ENCODE measurements around the gene AP5B1. TPM values are rescaled to one million over a fixed set of nuclear protein-coding genes. Genes with fewer than 3 reads are reported as not detected.

The AP5B1 gene
- total RNA-seq, 1 donor = 11.5 TPM

DNA sequence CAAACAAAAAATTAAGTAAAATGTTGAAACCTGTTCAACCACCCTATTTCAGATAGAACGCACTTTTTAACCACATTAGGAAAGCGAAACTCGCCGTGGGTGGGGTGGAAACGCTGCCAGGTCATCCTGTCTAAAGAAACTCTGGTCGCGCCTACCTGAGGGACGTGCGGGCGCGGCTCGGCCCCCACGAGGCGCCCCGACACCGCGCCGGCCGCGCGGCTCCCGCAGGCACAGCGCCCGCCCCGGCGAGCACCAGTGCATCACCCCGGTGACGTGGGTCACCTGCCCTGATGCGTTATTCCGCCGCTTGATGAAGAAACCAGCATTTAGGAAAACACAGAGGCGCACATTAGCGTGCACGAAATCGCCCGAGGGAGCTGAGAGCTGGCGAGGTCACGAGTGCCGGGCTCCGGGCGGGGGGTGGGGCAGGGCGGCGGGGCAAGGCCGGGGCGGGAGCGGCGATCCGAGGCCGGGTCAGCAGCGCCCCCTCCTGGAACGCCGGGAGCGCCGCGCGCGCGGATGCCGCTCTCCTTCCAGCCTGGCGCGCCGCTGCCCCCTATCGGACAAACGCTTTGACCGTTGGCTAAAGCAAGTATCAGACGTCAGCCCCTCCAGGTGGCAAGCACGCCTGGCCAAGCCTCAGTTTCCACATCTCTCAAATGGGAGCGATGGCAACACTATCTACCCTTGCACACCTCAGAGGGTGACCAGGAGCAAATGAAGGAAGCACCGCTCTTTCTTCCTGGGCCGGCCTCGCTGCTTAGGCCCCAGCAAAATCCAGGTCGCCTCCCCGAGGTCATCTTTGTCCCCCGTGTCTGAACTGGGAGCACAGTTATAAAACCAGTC, 37.3 kb upstream of the AP5B1 start:
- peak; percentile 85 for DNase-seq (ENCODE audit: low read depth)
- TF ChIP-seq, protein P1, sequence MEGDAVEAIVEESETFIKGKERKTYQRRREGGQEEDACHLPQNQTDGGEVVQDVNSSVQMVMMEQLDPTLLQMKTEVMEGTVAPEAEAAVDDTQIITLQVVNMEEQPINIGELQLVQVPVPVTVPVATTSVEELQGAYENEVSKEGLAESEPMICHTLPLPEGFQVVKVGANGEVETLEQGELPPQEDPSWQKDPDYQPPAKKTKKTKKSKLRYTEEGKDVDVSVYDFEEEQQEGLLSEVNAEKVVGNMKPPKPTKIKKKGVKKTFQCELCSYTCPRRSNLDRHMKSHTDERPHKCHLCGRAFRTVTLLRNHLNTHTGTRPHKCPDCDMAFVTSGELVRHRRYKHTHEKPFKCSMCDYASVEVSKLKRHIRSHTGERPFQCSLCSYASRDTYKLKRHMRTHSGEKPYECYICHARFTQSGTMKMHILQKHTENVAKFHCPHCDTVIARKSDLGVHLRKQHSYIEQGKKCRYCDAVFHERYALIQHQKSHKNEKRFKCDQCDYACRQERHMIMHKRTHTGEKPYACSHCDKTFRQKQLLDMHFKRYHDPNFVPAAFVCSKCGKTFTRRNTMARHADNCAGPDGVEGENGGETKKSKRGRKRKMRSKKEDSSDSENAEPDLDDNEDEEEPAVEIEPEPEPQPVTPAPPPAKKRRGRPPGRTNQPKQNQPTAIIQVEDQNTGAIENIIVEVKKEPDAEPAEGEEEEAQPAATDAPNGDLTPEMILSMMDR (IDR thresholded peaks at IDR 0.05; ENCODE audit: insufficient read depth, low read length) = peak; percentile 91
- peak overlapping the region; percentile 81 for H3K4me3 ChIP-seq (ENCODE audit: low read depth, low read length)

DNA sequence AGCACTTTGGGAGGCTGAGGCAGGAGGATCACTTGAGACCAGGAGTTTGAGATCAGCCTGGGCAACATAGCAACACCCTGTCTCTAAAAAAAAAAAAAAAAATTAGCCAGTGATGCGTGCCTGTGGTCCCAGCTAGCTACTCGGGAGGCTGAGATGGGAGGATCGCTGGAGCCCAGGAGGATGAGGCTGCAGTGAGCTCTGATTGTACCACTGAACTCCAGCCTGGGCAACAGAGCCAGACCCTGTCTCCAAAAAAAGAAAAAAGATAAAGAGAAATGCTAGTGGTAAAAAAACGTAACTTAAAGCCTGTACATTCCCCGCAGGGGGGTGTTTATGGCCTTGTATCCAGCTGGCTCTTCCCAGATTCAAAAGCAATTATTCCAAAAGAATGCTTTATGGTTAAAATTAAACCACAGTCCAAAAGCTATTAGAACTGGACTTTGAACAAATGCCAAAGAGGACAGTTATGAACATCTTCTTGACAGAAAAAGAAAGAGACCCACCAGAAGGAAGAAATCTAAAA, 36.6 kb upstream of the AP5B1 start:
- peak; percentile 27 for DNase-seq (ENCODE audit: low read depth)
- TF ChIP-seq, protein P1 (IDR thresholded peaks at IDR 0.05; ENCODE audit: insufficient read depth, low read length) = no peak

DNA sequence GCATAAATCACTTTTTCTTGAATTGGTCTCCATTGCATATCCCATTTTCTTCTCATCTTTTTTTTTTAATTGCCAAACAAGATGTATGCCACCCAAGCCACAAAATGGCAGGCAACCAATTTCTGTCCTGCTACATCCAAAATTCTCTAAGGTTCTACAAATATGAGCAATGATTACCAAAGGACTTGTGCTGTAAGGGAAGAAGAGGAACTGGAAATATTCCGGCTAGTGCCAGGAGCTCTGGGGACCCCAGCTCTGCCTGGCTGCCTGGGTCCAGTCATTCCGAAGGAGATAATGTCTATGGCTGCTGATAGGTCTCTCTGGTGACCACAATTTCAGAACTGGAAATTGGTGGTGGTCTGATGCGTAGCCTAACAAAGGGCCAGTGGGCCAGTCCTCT, 35.9 kb upstream of the AP5B1 start:
- no peak for DNase-seq (ENCODE audit: low read depth)
- TF ChIP-seq, protein P1 (IDR thresholded peaks at IDR 0.05; ENCODE audit: insufficient read depth, low read length) = no peak
- H3K4me3 ChIP-seq (ENCODE audit: low read depth, low read length) = no peak overlapping the region

More for the DNA sequence above, 36.6 kb upstream of the AP5B1 start:
- H3K4me3 ChIP-seq (ENCODE audit: low read depth, low read length) = peak overlapping the region; percentile 81

DNA sequence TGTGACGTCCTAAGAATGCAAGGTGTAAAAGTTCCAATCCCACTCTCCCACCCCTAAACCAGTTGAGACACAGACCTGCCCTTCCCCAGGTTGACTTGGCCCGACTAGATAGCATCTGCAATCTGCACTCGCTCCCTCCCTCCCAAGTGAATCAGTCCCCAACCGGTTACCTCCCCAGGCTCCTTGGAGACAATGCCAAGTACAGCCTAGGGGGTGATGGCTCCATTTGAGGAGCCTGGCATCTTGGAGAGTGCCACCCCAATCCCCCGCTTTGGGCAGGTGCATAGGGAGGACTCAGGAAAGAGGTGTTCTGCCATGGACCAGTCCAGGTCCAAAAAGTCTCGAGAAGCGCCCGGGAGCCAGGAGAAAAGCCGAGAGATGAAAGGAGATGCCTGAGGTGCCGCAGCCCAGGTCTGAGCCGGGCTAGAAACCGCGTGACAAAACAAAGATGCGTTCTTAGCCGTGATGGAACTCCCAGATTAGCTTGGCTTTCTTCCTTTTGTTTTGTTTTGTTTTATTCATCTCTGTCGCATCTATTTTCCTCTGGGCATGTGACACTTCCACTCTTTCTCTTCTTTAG, 34.3 kb upstream of the AP5B1 start:
- TF ChIP-seq, protein P1 (IDR thresholded peaks at IDR 0.05; ENCODE audit: insufficient read depth, low read length) = no peak
- no peak for DNase-seq (ENCODE audit: low read depth)

DNA sequence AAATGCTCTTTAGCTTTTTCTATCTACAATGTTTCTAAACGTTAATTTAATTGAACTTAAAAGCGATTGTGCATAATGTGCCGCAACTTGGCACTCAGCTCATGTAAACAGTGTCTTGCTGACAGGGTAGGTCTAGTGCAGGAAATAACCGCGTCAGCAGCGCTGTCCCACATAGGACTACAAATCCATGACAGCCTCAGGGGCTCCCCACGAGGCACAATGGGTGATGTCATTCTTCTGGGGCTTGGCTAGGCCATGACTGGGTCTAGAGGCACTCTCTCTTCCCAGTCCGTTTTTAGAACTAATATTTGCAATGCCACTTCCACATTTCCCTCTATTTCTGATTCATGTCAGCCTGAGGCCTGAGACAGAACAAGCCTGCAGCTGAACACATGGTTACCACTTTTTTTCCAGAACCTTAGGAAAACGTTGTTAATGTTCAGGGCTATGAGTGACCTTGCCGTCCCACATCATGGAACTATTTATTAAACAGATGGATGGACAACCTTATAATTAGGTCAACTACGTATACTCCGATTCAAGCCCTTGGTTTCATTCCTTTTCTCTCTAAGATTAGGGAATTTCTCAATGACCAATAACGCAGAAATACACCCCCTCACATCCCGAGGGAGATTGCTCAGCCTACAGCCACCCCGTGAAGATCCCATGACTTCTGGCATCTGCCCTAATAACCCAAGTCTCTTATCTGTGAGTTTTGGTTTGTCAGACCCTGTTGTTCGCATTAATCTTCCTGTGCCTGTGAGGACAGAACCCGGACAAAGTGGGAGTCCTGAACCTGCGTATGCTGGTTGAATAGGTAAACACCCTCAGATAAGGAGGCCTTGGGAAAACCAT, 33.6 kb upstream of the AP5B1 start:
- H3K4me3 ChIP-seq (ENCODE audit: low read depth, low read length) = no peak overlapping the region
- TF ChIP-seq, protein P1 (IDR thresholded peaks at IDR 0.05; ENCODE audit: insufficient read depth, low read length) = no peak
- DNase-seq (ENCODE audit: low read depth) = peak; percentile 39

More for the DNA sequence above, 34.3 kb upstream of the AP5B1 start:
- no peak overlapping the region for H3K4me3 ChIP-seq (ENCODE audit: low read depth, low read length)

DNA sequence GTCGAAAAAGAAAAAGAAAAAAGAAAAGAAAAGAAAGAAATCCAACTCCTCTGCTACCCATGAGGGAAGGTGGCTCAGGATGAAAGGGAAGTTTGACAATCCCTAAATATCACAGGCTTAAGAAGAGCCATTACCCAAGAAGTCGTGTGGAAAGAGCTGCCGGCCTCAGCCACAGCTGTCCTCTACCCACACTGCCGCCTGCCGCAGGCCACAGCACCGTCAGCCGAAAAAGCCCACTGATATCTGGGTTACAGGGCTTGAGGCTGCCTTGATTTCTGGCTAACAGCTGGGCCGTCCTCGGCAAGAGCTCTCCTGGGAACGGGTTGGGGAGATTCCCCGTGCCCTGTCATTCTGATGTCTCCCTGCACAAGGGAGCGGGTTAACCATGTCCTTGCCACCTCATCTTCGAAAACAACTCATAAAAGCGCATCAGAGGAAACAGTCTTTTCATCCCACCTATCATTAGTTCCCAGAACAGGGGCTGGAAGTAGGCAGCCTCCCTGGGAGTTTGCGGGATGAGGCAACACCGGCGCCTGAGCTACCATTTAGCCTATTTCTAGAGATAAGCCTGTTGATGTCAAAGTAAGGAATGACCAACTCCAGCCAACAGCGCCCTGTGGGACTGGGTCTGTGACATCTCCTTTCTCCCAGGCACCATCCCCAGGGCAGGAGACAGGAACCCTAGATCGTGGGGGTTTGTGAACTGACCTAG, 31.1 kb upstream of the AP5B1 start:
- DNase-seq (ENCODE audit: low read depth) = no peak
- TF ChIP-seq, protein P1 (IDR thresholded peaks at IDR 0.05; ENCODE audit: insufficient read depth, low read length) = no peak

More for the DNA sequence above, 31.1 kb upstream of the AP5B1 start:
- H3K4me3 ChIP-seq (ENCODE audit: low read depth, low read length) = no peak overlapping the region

Data from fibroblast of the aortic adventitia (primary cell).